PC-3 (cell line): ENCODE data around the gene PPP1R7. TPM values are rescaled to one million over a fixed set of nuclear protein-coding genes. Genes with fewer than 3 reads are reported as not detected.

Source experiments
- ATAC-seq: fragments of 200-7000 bp; cut with Tn5 transposase; 2 replicates; pipeline ENCODE4 v1.9.1; 2020; ENCODE audit warnings: mild to moderate bottlenecking, moderate library complexity
- BruUV-seq: library from RNA; stranded (reverse); fragments of 400-500 nt; replicated peaks from 2 replicates; lab custom pipeline; 2021; lab: Mats Ljungman, UMichigan
- CTCF ChIA-PET: fragments of 300-600 bp; sonication (Branson Sonifier 250); formaldehyde crosslinking; loops from one replicate; lab custom pipeline; 2022; ENCODE audit warnings: antibody characterized with exemption; lab: Charles Lee
- POLR2A ChIA-PET: fragments of 300-600 bp; sonication (Branson Sonifier 250); formaldehyde crosslinking; loops from one replicate; lab custom pipeline; 2022; ENCODE audit warnings: antibody characterized with exemption; ENCODE audit not compliant: unreplicated experiment; lab: Charles Lee
- DNase-seq: peaks from one replicate; pipeline ENCODE4 v3.0.0-alpha.2; 2015
- H2AFZ ChIP-seq: fragments of 300-600 bp; sonication (generic); 2 replicates; pipeline ENCODE4 v1.6.0; 2016; ENCODE audit warnings: antibody characterized with exemption, low read length
- H3F3A ChIP-seq: fragments of 300-600 bp; sonication (generic); one replicate; pipeline ENCODE4 v1.6.0; 2017; ENCODE audit warnings: antibody characterized with exemption, low read length, control low read depth, mild to moderate bottlenecking; ENCODE audit not compliant: unreplicated experiment
- H3K27ac ChIP-seq: fragments of 300-600 bp; sonication (generic); 2 replicates; pipeline ENCODE4 v1.5.1; 2016; ENCODE audit warnings: mild to moderate bottlenecking, low read length
- H3K27me3 ChIP-seq: fragments of 300-600 bp; sonication (generic); 2 replicates; pipeline ENCODE4 v1.6.1; 2016; ENCODE audit warnings: low read length, mixed read lengths
- H3K36me3 ChIP-seq: fragments of 300-600 bp; sonication (generic); 2 replicates; pipeline ENCODE4 v1.6.1; 2016; ENCODE audit warnings: low read depth, mixed run types, low read length, mixed read lengths
- H3K4me1 ChIP-seq: fragments of 300-600 bp; sonication (generic); 2 replicates; pipeline ENCODE4 v1.5.1; 2016; ENCODE audit warnings: low read length; ENCODE audit not compliant: insufficient read depth
- H3K4me2 ChIP-seq: fragments of 300-600 bp; sonication (generic); 2 replicates; pipeline ENCODE4 v1.6.0; 2016; ENCODE audit warnings: low read length
- H3K4me3 ChIP-seq: fragments of 300-600 bp; sonication (generic); 2 replicates; pipeline ENCODE4 v1.5.1; 2016; ENCODE audit warnings: mild to moderate bottlenecking, low read length, mixed read lengths
- H3K79me2 ChIP-seq: fragments of 300-600 bp; sonication (generic); 2 replicates; pipeline ENCODE4 v1.6.1; 2017; ENCODE audit warnings: low read length, mixed read lengths
- H3K9ac ChIP-seq: fragments of 300-600 bp; sonication (generic); 2 replicates; pipeline ENCODE4 v1.6.0; 2016; ENCODE audit warnings: mild to moderate bottlenecking, low read length
- H3K9me2 ChIP-seq: fragments of 300-600 bp; sonication (generic); replicated peaks from 2 replicates; pipeline ENCODE4 v1.6.1; 2016; ENCODE audit warnings: mixed run types, low read length, mixed read lengths
- H3K9me3 ChIP-seq: fragments of 300-600 bp; sonication (generic); 2 replicates; pipeline ENCODE4 v1.6.1; 2016; ENCODE audit warnings: low read length, mixed read lengths
- H4K20me1 ChIP-seq: fragments of 300-600 bp; sonication (generic); 2 replicates; pipeline ENCODE4 v1.6.1; 2016; ENCODE audit warnings: low read length, mixed read lengths
- CTCF ChIP-seq: fragments of 300-600 bp; sonication (generic); conservative IDR thresholded peaks from 2 replicates; pipeline ENCODE4 v1.5.1; 2017; ENCODE audit warnings: antibody characterized with exemption, low read depth, mild to moderate bottlenecking, low read length
- EZH2 ChIP-seq: fragments of 300-600 bp; sonication (generic); IDR thresholded peaks from one replicate; pipeline ENCODE4 v1.6.1; 2017; ENCODE audit warnings: antibody characterized with exemption, mild to moderate bottlenecking, low read length; ENCODE audit not compliant: unreplicated experiment
- EZH2phosphoT487 ChIP-seq: fragments of 300-600 bp; sonication (generic); IDR thresholded peaks from 2 replicates; pipeline ENCODE4 v1.6.1; 2018; ENCODE audit warnings: mild to moderate bottlenecking, antibody characterized with exemption, low read length, borderline replicate concordance
- intact Hi-C: fragments of 100-400 bp; cut with micrococcal nuclease; formaldehyde crosslinking; loops from 2 replicates; pipeline ENCODE4 v1.9.0; 2023
- total RNA-seq: library from RNA; depleted of rRNA; stranded (reverse); fragments of >200 nt; gene quantifications from 2 replicates; pipeline ENCODE4 v1.2.3, GENCODE V29; 2014

PPP1R7 gene
- total RNA-seq, 1 experiment from 2014 or later, result 21.4 TPM

DNA sequence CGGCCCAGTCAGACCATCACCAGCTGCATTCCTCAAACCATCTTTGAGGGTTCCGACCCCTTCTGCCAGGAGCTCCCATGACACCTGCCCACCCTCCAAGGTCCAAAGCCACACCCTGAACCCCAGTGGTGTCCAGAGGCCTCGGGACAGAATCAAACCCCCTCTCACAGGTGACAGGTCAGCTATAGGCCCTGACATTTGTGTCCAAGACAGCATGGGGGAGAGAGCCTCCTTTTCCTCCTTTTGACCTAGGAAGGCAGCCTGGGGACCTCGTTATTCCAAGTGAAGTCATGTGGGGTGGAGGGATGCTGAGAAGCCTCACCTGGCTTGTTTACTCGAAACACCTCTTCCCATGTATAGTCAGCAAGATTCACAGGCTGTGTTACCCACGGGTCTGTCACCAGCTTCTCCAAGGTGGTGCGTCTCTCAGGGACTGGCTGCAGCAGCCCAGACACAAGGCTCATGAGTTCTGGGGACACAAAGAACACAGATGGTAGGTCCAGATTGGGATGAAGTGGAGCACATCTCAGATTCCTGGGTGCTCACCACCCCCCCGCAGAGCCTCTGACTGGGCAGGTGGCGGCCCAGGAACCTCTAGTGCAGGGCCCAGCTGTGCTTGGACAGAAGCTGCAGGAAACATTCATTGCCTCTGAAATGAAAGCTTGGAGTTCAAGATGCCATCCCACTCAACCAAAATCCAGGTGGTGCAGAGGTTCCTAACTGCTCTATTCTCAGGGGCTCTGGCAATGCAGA, 43.1 kb upstream of the PPP1R7 start:
- Histone ChIP-seq H3K27ac (no peak overlapping the region), H3K4me2 (no peak overlapping the region), H3K4me1 (no peaks in the 10 kb centered on the region), H3F3A (no peaks in the 10 kb centered on the region), H3K27me3 (no peaks in the 10 kb centered on the region), H3K9me2 (no peaks in the 10 kb centered on the region), H3K9me3 (no peaks in the 10 kb centered on the region), H3K36me3 (no peaks in the 10 kb centered on the region), H3K9ac (no peak overlapping the region), H2AFZ (no peak overlapping the region), H4K20me1 (no peaks in the 10 kb centered on the region), H3K79me2 (no peaks in the 10 kb centered on the region), H3K4me3 (no peak overlapping the region)
- CTCF ChIA-PET, result no interaction called here
- ATAC-seq (no peak), DNase-seq (no peak)
- POLR2A ChIA-PET, result no interaction called here
- BruUV-seq, result no TSS peak
- TF ChIP-seq CTCF (no peak), EZH2phosphoT487 (no peak), EZH2 (no peak)
- intact Hi-C loops, result no loop called here

DNA sequence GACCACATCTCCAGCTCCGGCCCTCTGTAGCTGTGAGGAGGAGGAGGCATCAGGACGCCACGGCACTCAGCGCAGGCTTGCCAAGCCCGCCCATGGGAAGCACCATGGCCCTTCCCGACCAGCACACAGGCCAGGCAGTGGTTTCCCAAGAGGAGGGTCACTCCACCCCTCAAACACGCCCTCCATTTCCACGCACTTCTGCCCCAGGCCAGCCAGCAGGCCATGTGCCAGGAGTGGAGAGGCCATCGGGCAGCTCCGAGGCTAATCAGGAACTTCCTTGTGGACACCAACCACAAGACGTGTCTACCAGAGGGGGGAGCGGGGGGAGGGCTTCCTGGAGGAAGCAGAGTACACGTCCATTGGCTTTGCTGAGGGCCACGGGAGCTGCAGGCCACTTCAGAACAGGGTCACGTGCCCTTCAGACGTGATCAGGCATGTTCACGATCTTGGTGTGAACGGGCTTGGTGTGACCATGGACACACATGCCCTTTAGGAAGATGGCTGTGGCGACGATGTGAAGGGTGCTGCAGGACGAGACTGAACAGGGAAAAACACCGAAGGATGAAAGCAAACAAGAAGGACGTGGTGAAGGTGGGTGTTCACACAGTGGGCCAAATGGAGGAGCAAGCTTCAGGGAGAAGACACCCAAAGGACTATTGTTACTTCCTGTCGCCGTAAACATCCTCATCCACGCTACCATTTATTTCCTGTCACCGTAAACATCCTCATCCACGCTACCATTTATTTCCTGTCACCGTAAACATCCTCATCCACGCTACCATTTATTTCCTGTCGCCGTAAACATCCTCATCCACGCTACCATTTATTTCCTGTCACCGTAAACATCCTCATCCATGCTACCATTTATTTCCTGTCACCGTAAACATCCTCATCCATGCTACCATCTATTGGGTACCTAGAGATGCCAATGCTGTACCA, 41.7 kb upstream of the PPP1R7 start:
- ATAC-seq (no peak), DNase-seq (no peak)
- no peak overlapping the region for H3K4me2 ChIP-seq
- CTCF ChIA-PET, result no interaction called here
- intact Hi-C loops, result no loop called here
- H3K4me3 ChIP-seq, result no peak overlapping the region
- no peaks in the 10 kb centered on the region for H3K36me3 ChIP-seq
- H3K9ac ChIP-seq, result no peak overlapping the region
- no TSS peak for BruUV-seq
- no peaks in the 10 kb centered on the region for H3K9me2 ChIP-seq
- TF ChIP-seq EZH2 (no peak), CTCF (no peak), EZH2phosphoT487 (no peak)
- no peaks in the 10 kb centered on the region for H3K79me2 ChIP-seq
- H2AFZ ChIP-seq, result no peak overlapping the region
- no peaks in the 10 kb centered on the region for H4K20me1 ChIP-seq
- no peaks in the 10 kb centered on the region for H3K9me3 ChIP-seq
- no peak overlapping the region for H3K27ac ChIP-seq
- H3K27me3 ChIP-seq, result no peaks in the 10 kb centered on the region
- POLR2A ChIA-PET, result no interaction called here
- H3K4me1 ChIP-seq, result no peaks in the 10 kb centered on the region
- no peaks in the 10 kb centered on the region for H3F3A ChIP-seq
